OCI-LY1 (cell line): Measurements from ENCODE around the gene CASZ1.

Experiments
- H2AFZ ChIP-seq: fragments of 200-600 bp; sonication (generic), shearing (Covaris generic); 2 replicates; pipeline ENCODE4 v1.6.0; 2014; ENCODE audit warnings: antibody characterized with exemption, mild to moderate bottlenecking, low read length
- H3F3A ChIP-seq: fragments of 200-600 bp; sonication (generic), shearing (Covaris generic); 2 replicates; pipeline ENCODE4 v1.6.0; 2014; ENCODE audit warnings: mild to moderate bottlenecking, antibody characterized with exemption, low read length, moderate library complexity; ENCODE audit not compliant: insufficient read depth
- H3K27ac ChIP-seq: fragments of 200-600 bp; sonication (generic); 2 replicates; pipeline ENCODE4 v1.5.1; 2014; ENCODE audit warnings: low read length, mixed run types, mild to moderate bottlenecking, low read depth; ENCODE audit not compliant: poor library complexity, severe bottlenecking
- H3K27me3 ChIP-seq: fragments of 200-600 bp; sonication (generic); 2 replicates; pipeline ENCODE4 v1.6.0; 2014; ENCODE audit warnings: antibody characterized with exemption, mild to moderate bottlenecking, low read length, moderate library complexity; ENCODE audit not compliant: insufficient read depth
- H3K36me3 ChIP-seq: fragments of 200-600 bp; sonication (generic); 2 replicates; pipeline ENCODE4 v1.6.1; 2014; ENCODE audit warnings: mild to moderate bottlenecking, antibody characterized with exemption, low read length, moderate library complexity, mixed read lengths; ENCODE audit not compliant: insufficient read depth
- H3K4me1 ChIP-seq: fragments of 200-600 bp; sonication (generic); 2 replicates; pipeline ENCODE4 v1.5.1; 2014; ENCODE audit warnings: mild to moderate bottlenecking, low read length, moderate library complexity; ENCODE audit not compliant: insufficient read depth, severe bottlenecking
- H3K4me2 ChIP-seq: fragments of 200-600 bp; sonication (generic), shearing (Covaris generic); 2 replicates; pipeline ENCODE4 v1.6.1; 2014; ENCODE audit warnings: low read length
- H3K4me3 ChIP-seq: fragments of 200-600 bp; sonication (generic); 2 replicates; pipeline ENCODE4 v1.5.1; 2014; ENCODE audit warnings: low read length, low read depth, mild to moderate bottlenecking, mixed read lengths; ENCODE audit not compliant: poor library complexity, severe bottlenecking
- H3K79me2 ChIP-seq: fragments of 200-600 bp; shearing (Covaris generic); 2 replicates; pipeline ENCODE4 v1.6.1; 2016; ENCODE audit warnings: mixed run types, low read length, mixed read lengths; ENCODE audit not compliant: insufficient read depth
- H3K9ac ChIP-seq: fragments of 200-600 bp; sonication (generic), shearing (Covaris generic); 2 replicates; pipeline ENCODE4 v1.6.1; 2014; ENCODE audit warnings: mild to moderate bottlenecking, low read length, mixed read lengths
- H3K9me2 ChIP-seq: fragments of 200-600 bp; sonication (generic), shearing (Covaris generic); 2 replicates; pipeline ENCODE4 v1.6.1; 2014; ENCODE audit warnings: low read depth, mild to moderate bottlenecking, low read length, mixed read lengths
- H3K9me3 ChIP-seq: fragments of 200-600 bp; shearing (Covaris generic); 2 replicates; pipeline ENCODE4 v1.6.1; 2014; ENCODE audit warnings: low read length, mixed read lengths
- H4K20me1 ChIP-seq: fragments of 200-600 bp; sonication (generic), shearing (Covaris generic); 2 replicates; pipeline ENCODE4 v1.6.0; 2016; ENCODE audit warnings: mild to moderate bottlenecking, low read length; ENCODE audit not compliant: insufficient read depth
- EZH2 ChIP-seq: fragments of 200-600 bp; sonication (generic), shearing (Covaris generic); IDR thresholded peaks from 2 replicates; pipeline ENCODE4 v1.8.0; 2017; ENCODE audit warnings: borderline replicate concordance, mixed run types, mild to moderate bottlenecking, antibody characterized with exemption, low read length, moderate library complexity, mixed read lengths
- TF ChIP-seq, protein P1 (sequence below): fragments of 200-600 bp; sonication (generic), shearing (Covaris generic); IDR thresholded peaks from 2 replicates; pipeline ENCODE4 v1.5.1; 2017; ENCODE audit warnings: mild to moderate bottlenecking, antibody characterized with exemption, low read length, moderate library complexity, mixed read lengths

Gene CASZ1

DNA sequence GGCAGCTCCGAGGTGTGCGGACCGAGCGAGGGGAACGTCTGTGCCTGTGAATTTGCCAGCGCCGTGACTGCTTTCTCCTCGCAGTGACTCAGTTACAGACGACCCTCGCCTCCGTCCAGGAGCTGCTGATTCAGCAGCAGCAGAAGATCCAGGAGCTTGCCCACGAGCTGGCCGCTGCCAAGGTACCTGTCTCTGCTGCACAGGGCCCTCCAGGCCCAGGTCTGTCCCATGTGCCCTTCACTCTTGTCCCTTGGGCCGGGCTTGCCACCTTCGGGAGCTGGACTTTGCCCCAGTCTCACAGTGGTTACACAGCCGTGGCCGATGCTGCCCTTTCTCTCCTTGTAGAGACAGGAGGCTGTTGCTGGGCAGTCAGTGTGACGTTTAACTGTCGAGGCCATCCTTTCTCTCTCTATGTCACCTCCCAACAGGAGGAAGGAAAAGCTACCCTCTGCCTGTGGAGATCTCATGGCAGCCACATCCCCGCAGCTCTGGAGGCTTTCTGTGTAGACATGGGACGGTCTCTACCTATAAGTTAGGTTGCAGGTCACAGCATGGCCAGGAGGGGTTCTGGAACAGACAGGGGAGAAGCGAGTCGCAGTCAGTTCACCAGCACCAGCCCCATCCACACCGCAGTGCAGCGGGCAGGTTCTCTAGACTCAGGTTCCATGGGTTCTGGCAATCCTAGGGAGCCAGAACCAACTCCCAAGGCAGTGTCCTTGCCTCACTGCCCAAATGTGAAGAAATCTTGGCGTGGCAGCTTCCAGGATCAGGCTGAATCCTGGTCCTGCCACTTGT lies 172.0 kb downstream of the CASZ1 start:
- Histone ChIP-seq H3K27ac (no peak overlapping the region), H4K20me1 (no peaks in the 10 kb centered on the region), H3K9me2 (no peaks in the 10 kb centered on the region), H3K4me2 (no peak overlapping the region), H3F3A (no peaks in the 10 kb centered on the region), H3K27me3 (no peaks in the 10 kb centered on the region), H3K79me2 (no peaks in the 10 kb centered on the region), H3K9ac (no peak overlapping the region), H3K36me3 (no peaks in the 10 kb centered on the region), H2AFZ (no peak overlapping the region), H3K4me3 (no peak overlapping the region), H3K9me3 (no peaks in the 10 kb centered on the region), H3K4me1 (no peaks in the 10 kb centered on the region)
- TF ChIP-seq, protein P1, sequence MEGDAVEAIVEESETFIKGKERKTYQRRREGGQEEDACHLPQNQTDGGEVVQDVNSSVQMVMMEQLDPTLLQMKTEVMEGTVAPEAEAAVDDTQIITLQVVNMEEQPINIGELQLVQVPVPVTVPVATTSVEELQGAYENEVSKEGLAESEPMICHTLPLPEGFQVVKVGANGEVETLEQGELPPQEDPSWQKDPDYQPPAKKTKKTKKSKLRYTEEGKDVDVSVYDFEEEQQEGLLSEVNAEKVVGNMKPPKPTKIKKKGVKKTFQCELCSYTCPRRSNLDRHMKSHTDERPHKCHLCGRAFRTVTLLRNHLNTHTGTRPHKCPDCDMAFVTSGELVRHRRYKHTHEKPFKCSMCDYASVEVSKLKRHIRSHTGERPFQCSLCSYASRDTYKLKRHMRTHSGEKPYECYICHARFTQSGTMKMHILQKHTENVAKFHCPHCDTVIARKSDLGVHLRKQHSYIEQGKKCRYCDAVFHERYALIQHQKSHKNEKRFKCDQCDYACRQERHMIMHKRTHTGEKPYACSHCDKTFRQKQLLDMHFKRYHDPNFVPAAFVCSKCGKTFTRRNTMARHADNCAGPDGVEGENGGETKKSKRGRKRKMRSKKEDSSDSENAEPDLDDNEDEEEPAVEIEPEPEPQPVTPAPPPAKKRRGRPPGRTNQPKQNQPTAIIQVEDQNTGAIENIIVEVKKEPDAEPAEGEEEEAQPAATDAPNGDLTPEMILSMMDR = no peak
- TF ChIP-seq EZH2 = no peak

DNA sequence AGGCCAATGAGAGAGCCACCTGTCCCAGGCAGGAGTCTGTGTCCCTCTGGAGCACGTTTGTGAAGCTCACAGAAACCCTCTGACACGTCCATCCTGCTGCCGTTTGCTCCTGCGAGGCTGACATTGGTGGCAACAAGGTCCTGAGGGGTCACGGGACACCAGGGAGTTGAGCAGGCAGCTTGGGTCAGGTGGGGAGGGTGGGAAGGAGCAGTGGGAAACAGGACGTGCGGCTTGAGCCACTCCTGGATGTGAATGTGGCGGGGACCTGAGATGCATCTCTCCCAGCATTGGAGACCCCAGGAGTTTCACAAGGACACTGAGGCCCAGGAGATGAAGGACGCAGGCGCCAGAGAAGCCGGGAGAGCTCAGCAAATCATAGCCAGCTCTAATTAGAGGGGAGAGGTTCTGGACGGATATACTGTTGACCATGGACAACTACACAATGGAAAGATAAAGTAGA lies 172.7 kb downstream of the CASZ1 start:
- no peaks in the 10 kb centered on the region for H3K36me3 ChIP-seq

DNA sequence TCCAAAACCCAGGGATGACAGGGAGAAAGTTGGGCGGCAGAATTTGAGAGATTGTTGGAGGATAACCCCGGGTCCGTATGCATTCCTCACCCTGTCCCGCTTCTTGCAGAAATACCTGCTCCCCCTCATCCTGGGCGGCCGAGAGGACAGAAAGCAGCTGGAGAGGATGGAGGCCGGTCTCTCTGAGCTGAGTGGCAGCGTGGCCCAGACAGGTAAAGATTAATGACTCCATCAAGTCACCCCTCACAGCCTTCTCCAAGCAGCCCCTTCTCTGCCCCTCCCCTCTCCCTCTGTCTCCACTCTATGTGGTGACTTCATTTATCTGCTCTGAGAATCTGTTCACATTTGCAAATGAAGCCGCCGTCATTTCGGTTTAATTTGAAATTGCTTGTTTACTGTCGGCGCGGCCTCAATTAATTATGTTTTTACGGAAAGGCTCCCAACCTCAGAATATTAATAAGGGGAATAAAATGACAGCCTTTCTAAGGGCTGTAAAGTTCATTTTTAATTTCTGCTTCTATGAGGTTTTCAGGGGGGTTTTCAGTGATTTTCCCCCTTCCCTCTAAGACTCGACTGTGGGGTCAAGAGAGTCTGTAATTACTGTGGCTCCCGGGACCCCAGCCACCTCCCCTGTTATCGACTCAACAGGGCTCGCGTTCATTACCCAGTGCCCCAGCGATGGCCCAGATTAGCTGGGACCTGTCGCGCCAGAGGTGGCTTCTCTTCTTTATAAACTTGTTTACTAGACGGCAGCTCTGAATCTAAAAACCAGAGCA lies 173.3 kb downstream of the CASZ1 start:
- no peaks in the 10 kb centered on the region for H3K9me2 ChIP-seq
- H3K79me2 ChIP-seq = no peaks in the 10 kb centered on the region
- no peaks in the 10 kb centered on the region for H3K27me3 ChIP-seq
- no peaks in the 10 kb centered on the region for H4K20me1 ChIP-seq
- H2AFZ ChIP-seq = no peak overlapping the region
- TF ChIP-seq, protein P1 = no peak
- H3K4me1 ChIP-seq = no peaks in the 10 kb centered on the region
- no peak overlapping the region for H3K27ac ChIP-seq
- no peak overlapping the region for H3K9ac ChIP-seq
- H3K4me3 ChIP-seq = no peak overlapping the region
- no peaks in the 10 kb centered on the region for H3F3A ChIP-seq
- H3K9me3 ChIP-seq = no peaks in the 10 kb centered on the region
- H3K4me2 ChIP-seq = no peak overlapping the region
- H3K36me3 ChIP-seq = no peaks in the 10 kb centered on the region

More for the DNA sequence above, 172.7 kb downstream of the CASZ1 start:
- Histone ChIP-seq H3K9ac (no peak overlapping the region), H3K9me2 (no peaks in the 10 kb centered on the region), H3K4me1 (no peaks in the 10 kb centered on the region), H3F3A (no peaks in the 10 kb centered on the region), H3K9me3 (no peaks in the 10 kb centered on the region), H3K27me3 (no peaks in the 10 kb centered on the region), H3K4me3 (no peak overlapping the region), H3K4me2 (no peak overlapping the region), H3K79me2 (no peaks in the 10 kb centered on the region), H2AFZ (no peak overlapping the region), H4K20me1 (no peaks in the 10 kb centered on the region), H3K27ac (no peak overlapping the region)
- TF ChIP-seq EZH2 = no peak
